Sigmoid colon (tissue), 7 donors: Measurements from ENCODE around the gene KASH5. TPM values are rescaled to one million over a fixed set of nuclear protein-coding genes. Genes with fewer than 3 reads are reported as not detected.
A peak's percentile ranks its signal among the peaks of the same experiment; 100 is the strongest.
"Not testable (repeated sequence)": the region's sequence is repeated elsewhere in the genome, so short reads cannot be mapped to it uniquely, and the experiment has no call there.

Source experiments
- DNase-seq: peaks from one replicate; pipeline ENCODE4 v3.0.0-alpha.2; 2019
- H3K27ac ChIP-seq, 4 donors: fragments of 200-600 bp; sonication (generic); one replicate each; pipeline ENCODE4 v1.5.1; 2016 to 2019; ENCODE audit warnings: mild to moderate bottlenecking in 1 of 4
- H3K27me3 ChIP-seq, 3 donors: fragments of 200-600 bp; sonication (generic); one replicate each; pipeline ENCODE4 v1.5.1; 2019; ENCODE audit warnings: mild to moderate bottlenecking in 1 of 3
- H3K36me3 ChIP-seq, 4 donors: fragments of 200-600 bp; sonication (generic); one replicate each; pipeline ENCODE4 v1.5.1; 2016 to 2019
- H3K4me1 ChIP-seq, 4 donors: fragments of 200-600 bp; sonication (generic); one replicate each; pipeline ENCODE4 v1.5.1; 2017 to 2019
- H3K4me3 ChIP-seq, 4 donors: fragments of 200-600 bp; sonication (generic); one replicate each; pipeline ENCODE4 v1.5.1; 2017 to 2019; ENCODE audit warnings: mild to moderate bottlenecking in 2 of 4, moderate library complexity in 1 of 4
- H3K9me3 ChIP-seq, 4 donors: fragments of 200-600 bp in 3 of 4; sonication (generic) in 3 of 4; one replicate each; pipeline versions ENCODE4 v1.5.1 to v1.6.1; 2013 to 2019
- EP300 ChIP-seq, 4 donors: sonication (generic); formaldehyde crosslinking; IDR thresholded peaks; one replicate each; pipeline ENCODE4 v1.6.1; 2017; ENCODE audit warnings: antibody characterized with exemption in 4 of 4
- POLR2A ChIP-seq, 2 donors: fragments of 450-650 bp; IDR thresholded peaks; one replicate each; pipeline ENCODE4 v1.6.1; 2016; ENCODE audit warnings: antibody characterized with exemption in 2 of 2, mild to moderate bottlenecking in 2 of 2, moderate library complexity in 2 of 2
- POLR2AphosphoS5 ChIP-seq, 4 donors: sonication (generic); formaldehyde crosslinking; IDR thresholded peaks; one replicate each; pipeline ENCODE4 v1.6.1; 2017; ENCODE audit warnings: antibody characterized with exemption in 4 of 4
- WGBS, 2 donors: extraction: QIAGEN DNeasy Blood & Tissue Kit; methylation state at CpG; one replicate each; pipeline ENCODE4 v1.1.7; 2013; 5-methylcytosine and 5-hydroxymethylcytosine counted together
- intact Hi-C: fragments of 100-400 bp; cut with DNase I; formaldehyde crosslinking; loops from one replicate; pipeline ENCODE4 v1.15.1; 2023
- polyA plus RNA-seq, 3 donors: library from polyadenylated mRNA; stranded (reverse); fragments of 200-250 nt; gene quantifications; one replicate each; pipeline ENCODE4 v1.2.3, GENCODE V29; 2013
- total RNA-seq, 4 donors: library from RNA; depleted of rRNA; stranded (reverse); fragments of >200 nt; gene quantifications; one replicate each; pipeline ENCODE4 v1.1.0, GENCODE V29; 2016
- TF ChIP-seq, protein P1 (sequence below), 4 experiments: fragments of 450-650 bp in 3 of 4; fragments of 200-600 bp in 1 of 4; IDR thresholded peaks; one replicate each; pipeline ENCODE4 v1.5.1; 2016 to 2019; ENCODE audit warnings: antibody characterized with exemption in 4 of 4, mild to moderate bottlenecking in 3 of 4, moderate library complexity in 2 of 4
- donor health status: healthy with polysubstance abuse.
- donor health status: Bipolar disorder and iron deficiency.
- donor health status: healthy.

KASH5 gene
- total and polyA plus RNA-seq, 7 donors = 0.04 TPM; not detected in 6

DNA sequence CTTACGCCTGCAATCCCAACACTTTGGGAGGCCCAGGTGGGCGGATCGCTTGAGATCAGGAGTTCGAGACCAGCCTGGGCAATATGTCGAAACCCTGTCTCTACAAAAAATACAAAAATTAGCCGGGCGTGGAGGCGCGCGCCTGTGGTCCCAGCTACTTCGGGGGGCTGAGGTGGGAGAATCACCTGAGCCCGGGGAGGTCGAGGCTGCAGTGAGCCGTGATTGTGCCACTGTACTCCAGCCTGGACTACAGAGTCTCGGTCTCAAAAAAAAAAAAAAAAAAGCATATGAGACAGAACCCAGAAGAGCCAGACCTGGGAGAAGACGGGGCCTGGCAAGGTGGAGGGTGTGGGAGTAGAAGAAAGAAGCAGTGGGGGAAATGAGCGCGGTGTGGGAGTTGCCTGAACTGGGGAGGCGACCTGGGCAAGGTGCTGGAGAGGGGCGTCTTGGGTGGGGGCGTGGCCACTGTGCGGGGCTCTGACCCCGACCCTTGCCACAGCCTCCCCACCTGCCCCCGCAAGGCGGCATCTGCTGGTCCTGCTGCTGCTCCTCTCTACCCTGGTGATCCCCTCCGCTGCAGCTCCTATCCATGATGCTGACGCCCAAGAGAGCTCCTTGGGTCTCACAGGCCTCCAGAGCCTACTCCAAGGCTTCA is 23.8 kb upstream of the KASH5 start:
- peak overlapping the region in 3 of 4 donors; percentile 30 to 89 (median 76) for H3K4me3 ChIP-seq
- no peaks in the 10 kb centered on the region for H3K27me3 ChIP-seq
- TF ChIP-seq POLR2A (IDR thresholded peaks at IDR 0.05) (no peak), EP300 (IDR thresholded peaks at IDR 0.05) (no peak), POLR2AphosphoS5 (IDR thresholded peaks at IDR 0.05) (no peak)
- TF ChIP-seq, protein P1, sequence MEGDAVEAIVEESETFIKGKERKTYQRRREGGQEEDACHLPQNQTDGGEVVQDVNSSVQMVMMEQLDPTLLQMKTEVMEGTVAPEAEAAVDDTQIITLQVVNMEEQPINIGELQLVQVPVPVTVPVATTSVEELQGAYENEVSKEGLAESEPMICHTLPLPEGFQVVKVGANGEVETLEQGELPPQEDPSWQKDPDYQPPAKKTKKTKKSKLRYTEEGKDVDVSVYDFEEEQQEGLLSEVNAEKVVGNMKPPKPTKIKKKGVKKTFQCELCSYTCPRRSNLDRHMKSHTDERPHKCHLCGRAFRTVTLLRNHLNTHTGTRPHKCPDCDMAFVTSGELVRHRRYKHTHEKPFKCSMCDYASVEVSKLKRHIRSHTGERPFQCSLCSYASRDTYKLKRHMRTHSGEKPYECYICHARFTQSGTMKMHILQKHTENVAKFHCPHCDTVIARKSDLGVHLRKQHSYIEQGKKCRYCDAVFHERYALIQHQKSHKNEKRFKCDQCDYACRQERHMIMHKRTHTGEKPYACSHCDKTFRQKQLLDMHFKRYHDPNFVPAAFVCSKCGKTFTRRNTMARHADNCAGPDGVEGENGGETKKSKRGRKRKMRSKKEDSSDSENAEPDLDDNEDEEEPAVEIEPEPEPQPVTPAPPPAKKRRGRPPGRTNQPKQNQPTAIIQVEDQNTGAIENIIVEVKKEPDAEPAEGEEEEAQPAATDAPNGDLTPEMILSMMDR (IDR thresholded peaks at IDR 0.05) = no peak
- 70 to 72% methylated on average over 27 of the region's 27 CpGs for WGBS, 2 donors
- peaks cover 0 to 34% (median 20%) of the 10 kb centered on the region in 4 donors for H3K4me1 ChIP-seq
- peaks cover 0 to 7% (median 1%) of the 10 kb centered on the region in 4 donors for H3K36me3 ChIP-seq
- H3K9me3 ChIP-seq = peaks cover 0 to 3% (median 2%) of the 10 kb centered on the region in 4 donors
- DNase-seq = no peak
- H3K27ac ChIP-seq = peak overlapping the region; percentile 93 to 98 (median 96)
- intact Hi-C loops = no loop called here

DNA sequence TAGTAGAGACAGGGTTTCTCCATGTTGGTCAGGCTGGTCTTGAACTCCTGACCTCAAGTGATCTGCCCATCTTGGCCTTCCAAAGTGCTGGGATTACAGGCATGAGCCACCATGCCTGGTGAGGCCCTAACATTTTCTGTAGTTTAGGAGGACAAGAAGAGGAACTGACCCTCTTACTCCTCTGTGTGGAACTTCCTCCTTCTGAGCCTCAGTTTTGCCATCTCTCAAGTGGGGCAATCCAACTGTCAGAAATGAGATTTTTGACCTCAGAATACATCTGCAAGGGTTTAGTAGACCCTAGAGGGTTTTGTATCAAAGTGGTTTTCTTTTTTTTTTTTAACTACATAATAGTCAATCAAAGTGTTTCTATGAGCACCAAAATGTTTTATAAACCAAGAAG is 21.9 kb upstream of the KASH5 start:
- Histone ChIP-seq H3K4me3 (no peak overlapping the region), H3K36me3 (no peaks in the 10 kb centered on the region), H3K9me3 (peaks cover 0 to 9% (median 5%) of the 10 kb centered on the region in 4 donors), H3K27me3 (no peaks in the 10 kb centered on the region), H3K4me1 (peaks cover 0 to 21% (median 10%) of the 10 kb centered on the region in 4 donors), H3K27ac (no peak overlapping the region)
- intact Hi-C loops = no loop called here
- TF ChIP-seq POLR2A (IDR thresholded peaks at IDR 0.05) (no peak), POLR2AphosphoS5 (IDR thresholded peaks at IDR 0.05) (no peak)
- TF ChIP-seq, protein P1 (IDR thresholded peaks at IDR 0.05) = no peak
- DNase-seq = no peak

DNA sequence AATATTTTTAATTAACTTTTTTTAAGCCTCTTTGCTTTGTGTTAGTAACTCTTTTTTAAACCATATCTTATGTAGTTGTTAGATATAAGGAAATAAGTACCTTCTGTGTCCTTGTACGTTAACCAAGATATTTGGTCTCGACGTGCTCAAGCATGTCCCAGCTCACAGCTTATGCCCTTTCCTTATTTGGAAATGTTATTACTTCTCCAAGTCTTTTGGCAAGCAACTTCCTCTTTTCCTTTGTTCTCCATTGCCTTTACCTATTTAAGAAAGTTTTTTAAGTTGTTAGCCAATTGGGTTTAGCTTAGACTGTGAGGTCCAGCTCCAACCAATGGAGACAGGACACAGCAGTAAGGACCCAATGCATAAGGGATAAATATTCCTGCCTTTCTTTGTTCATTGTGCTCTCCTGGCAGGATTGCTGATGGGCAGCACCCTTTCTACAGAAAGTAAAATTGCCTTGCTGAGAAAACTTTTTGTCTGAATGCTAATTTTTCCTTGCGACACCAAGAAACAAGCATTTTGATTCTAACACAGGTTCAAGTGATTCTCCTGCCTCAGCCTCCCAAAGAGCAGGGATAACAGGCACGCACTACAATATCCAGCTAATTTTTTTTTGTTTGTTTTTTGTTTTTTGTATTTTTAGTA is 19.2 kb upstream of the KASH5 start:
- Histone ChIP-seq H3K4me3 (no peak overlapping the region), H3K4me1 (peaks cover 0 to 5% (median 1%) of the 10 kb centered on the region in 4 donors), H3K36me3 (no peaks in the 10 kb centered on the region), H3K27me3 (no peaks in the 10 kb centered on the region), H3K27ac (no peak overlapping the region), H3K9me3 (peaks cover 0 to 9% (median 5%) of the 10 kb centered on the region in 4 donors)
- no peak for DNase-seq
- 83% methylated on average over 5 of the region's 5 CpGs for WGBS, 2 donors
- intact Hi-C loops = no loop called here
- no peak for TF ChIP-seq POLR2AphosphoS5 (IDR thresholded peaks at IDR 0.05)
- TF ChIP-seq, protein P1 (IDR thresholded peaks at IDR 0.05) = no peak
- TF ChIP-seq EP300 (IDR thresholded peaks at IDR 0.05) = no peak

DNA sequence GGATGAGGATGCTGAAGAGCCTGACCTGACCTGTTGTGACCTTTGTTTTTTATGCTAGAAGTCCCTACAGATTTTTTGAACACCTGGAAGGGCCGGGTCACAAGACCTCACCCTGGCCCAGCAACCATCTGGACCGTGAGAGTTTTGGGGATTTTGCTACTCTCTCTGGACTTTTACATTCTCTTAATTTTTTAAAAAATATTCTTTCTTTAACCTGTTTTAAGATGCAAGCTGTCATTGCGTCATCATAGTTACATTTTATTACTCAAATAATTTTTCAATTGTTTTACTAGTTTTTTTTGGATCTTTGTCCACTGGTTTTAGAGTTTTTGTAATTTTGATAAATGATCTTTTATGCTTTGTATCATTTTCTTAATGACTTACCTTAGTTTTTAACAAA is 16.9 kb upstream of the KASH5 start:
- 70 to 90% methylated on average over 3 of the region's 3 CpGs for WGBS, 2 donors
- H3K9me3 ChIP-seq = peaks cover 0 to 9% (median 5%) of the 10 kb centered on the region in 4 donors
- intact Hi-C loops = no loop called here

DNA sequence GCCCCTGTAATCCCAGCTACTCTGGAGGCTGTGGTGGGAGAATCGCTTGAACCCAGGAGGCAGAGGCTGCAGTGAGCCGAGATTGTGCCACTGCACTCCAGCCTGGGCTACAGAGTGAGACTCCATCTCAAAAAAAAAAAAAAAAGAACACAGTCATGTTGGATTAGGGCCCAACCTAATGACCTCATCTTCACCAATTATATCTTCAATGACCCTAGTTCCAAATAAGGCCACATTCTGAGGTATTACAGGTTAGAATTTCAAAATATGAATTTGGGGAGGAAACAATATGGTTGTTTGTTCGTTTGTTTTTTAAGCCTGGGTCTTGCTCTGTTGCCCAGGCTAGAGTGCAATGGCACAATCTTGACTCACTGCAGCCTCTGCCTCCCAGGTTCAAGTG is 14.9 kb upstream of the KASH5 start:
- DNase-seq, H3K27ac ChIP-seq, H3K27me3 ChIP-seq, H3K4me1 ChIP-seq, H3K36me3 ChIP-seq, H3K4me3 ChIP-seq, intact Hi-C loops, H3K9me3 ChIP-seq: not testable (repeated sequence)
- WGBS, 2 donors = 82 to 86% methylated on average over 3 of the region's 3 CpGs

More for the DNA sequence above, 16.9 kb upstream of the KASH5 start:
- H3K27me3 ChIP-seq = no peaks in the 10 kb centered on the region
- no peak for TF ChIP-seq POLR2AphosphoS5 (IDR thresholded peaks at IDR 0.05)
- TF ChIP-seq, protein P1 (IDR thresholded peaks at IDR 0.05) = no peak
- no peak for TF ChIP-seq EP300 (IDR thresholded peaks at IDR 0.05)
- no peak for TF ChIP-seq POLR2A (IDR thresholded peaks at IDR 0.05)
- H3K4me1 ChIP-seq = no peaks in the 10 kb centered on the region
- no peaks in the 10 kb centered on the region for H3K36me3 ChIP-seq
- DNase-seq = no peak
- no peak overlapping the region for H3K27ac ChIP-seq
- H3K4me3 ChIP-seq = no peak overlapping the region
